Left ventricle myocardium inferior (tissue), 1 donor: ENCODE data around the gene CFAP73. TPM values are rescaled to one million over a fixed set of nuclear protein-coding genes. Genes with fewer than 3 reads are reported as not detected.

ENCODE experiments used
- DNase-seq: peaks from one replicate; pipeline ENCODE4 v3.0.0-alpha.2; 2020
- H3K27ac ChIP-seq: fragments of 200-600 bp; replicated peaks from 2 replicates; pipeline ENCODE4 v1.8.0; 2021
- H3K27me3 ChIP-seq: fragments of 200-600 bp; 2 replicates; pipeline ENCODE4 v1.8.0; 2021; ENCODE audit warnings: low read depth
- H3K36me3 ChIP-seq: fragments of 200-600 bp; 2 replicates; pipeline ENCODE4 v1.8.0; 2021
- H3K4me1 ChIP-seq: fragments of 200-600 bp; 2 replicates; pipeline ENCODE4 v1.8.0; 2021
- H3K4me3 ChIP-seq: fragments of 200-600 bp; 2 replicates; pipeline ENCODE4 v1.8.0; 2021; ENCODE audit warnings: mild to moderate bottlenecking, moderate library complexity
- H3K9me3 ChIP-seq: fragments of 200-600 bp; replicated peaks from 2 replicates; pipeline ENCODE4 v1.8.0; 2021
- CTCF ChIP-seq: fragments of 200-600 bp; IDR thresholded peaks from 2 replicates; pipeline ENCODE4 v1.8.0; 2021; ENCODE audit warnings: antibody characterized with exemption, mild to moderate bottlenecking, borderline replicate concordance
- intact Hi-C: fragments of 100-400 bp; cut with micrococcal nuclease; formaldehyde crosslinking; loops from one replicate; pipeline ENCODE4 v1.11.0; 2022
- total RNA-seq: library from RNA; stranded (reverse); fragmentation: NEBNext Ultra II Directional; extraction: Animal tissue kit (Norgen Biotek cat#: 25700); gene quantifications from one replicate; pipeline ENCODE4 v1.2.1, GENCODE V29; 2021
- donor health status: DM: no; HTN: yes; CAD: no; lungs with severe emphysema.

Gene CFAP73
- total RNA-seq, 1 donor from 2014 or later = not detected

GRCh38 chr12:113179023-113179422, 29.5 kb downstream of the CFAP73 start:
- H3K27me3 ChIP-seq = no peaks in the 10 kb centered on the region
- intact Hi-C loops = loop anchor here (10.0 kb wide), 1 partner anchor 134 kb away; no protein-coding TSS in a partner anchor
- H3K4me1 ChIP-seq = peaks cover 13% of the 10 kb centered on the region
- no peak overlapping the region for H3K4me3 ChIP-seq
- no peak overlapping the region for H3K27ac ChIP-seq
- no peak for TF ChIP-seq CTCF
- H3K9me3 ChIP-seq = peaks cover 6% of the 10 kb centered on the region
- DNase-seq = no peak
- peaks cover 74% of the 10 kb centered on the region for H3K36me3 ChIP-seq

GRCh38 chr12:113180333-113180732, 30.8 kb downstream of the CFAP73 start:
- no peaks in the 10 kb centered on the region for H3K27me3 ChIP-seq
- TF ChIP-seq CTCF = no peak
- no peak overlapping the region for H3K27ac ChIP-seq
- intact Hi-C loops = no loop called here
- peaks cover 6% of the 10 kb centered on the region for H3K9me3 ChIP-seq
- H3K4me3 ChIP-seq = no peak overlapping the region
- peaks cover 60% of the 10 kb centered on the region for H3K36me3 ChIP-seq
- DNase-seq = no peak
- peaks cover 25% of the 10 kb centered on the region for H3K4me1 ChIP-seq

- DNase-seq = no peak
- intact Hi-C loops = no loop called here
- no peak overlapping the region for H3K4me3 ChIP-seq
- no peaks in the 10 kb centered on the region for H3K27me3 ChIP-seq
- peaks cover 41% of the 10 kb centered on the region for H3K4me1 ChIP-seq
- TF ChIP-seq CTCF = no peak
- H3K9me3 ChIP-seq = peaks cover 5% of the 10 kb centered on the region
- H3K27ac ChIP-seq = no peak overlapping the region
- H3K36me3 ChIP-seq = peaks cover 44% of the 10 kb centered on the region
Measured at GRCh38 chr12:113181975-113182374, 32.5 kb downstream of the CFAP73 start.

GRCh38 chr12:113183030-113183589, 33.6 kb downstream of the CFAP73 start:
- TF ChIP-seq CTCF = no peak
- H3K27ac ChIP-seq = no peak overlapping the region
- no peaks in the 10 kb centered on the region for H3K27me3 ChIP-seq
- peaks cover 52% of the 10 kb centered on the region for H3K4me1 ChIP-seq
- DNase-seq = no peak
- H3K36me3 ChIP-seq = peaks cover 33% of the 10 kb centered on the region
- H3K9me3 ChIP-seq = no peaks in the 10 kb centered on the region
- intact Hi-C loops = no loop called here
- H3K4me3 ChIP-seq = no peak overlapping the region

GRCh38 chr12:113184098-113184899, 34.8 kb downstream of the CFAP73 start:
- Histone ChIP-seq H3K36me3 (peaks cover 23% of the 10 kb centered on the region), H3K27me3 (no peaks in the 10 kb centered on the region), H3K9me3 (no peaks in the 10 kb centered on the region), H3K4me3 (peak overlapping the region; percentile 100), H3K4me1 (peaks cover 52% of the 10 kb centered on the region), H3K27ac (peak overlapping the region; percentile 98)
- no peak for TF ChIP-seq CTCF
- intact Hi-C loops = no loop called here
- DNase-seq = no peak
